Stimulated activated CD8-positive, alpha-beta memory T cell treated with anti-CD3 and anti-CD28 coated beads, Interleukin-15, amount 100 ng/mL, for 48 hours (primary cell): ENCODE measurements around the gene VRK3.
A peak's percentile ranks its signal among the peaks of the same experiment; 100 is the strongest.
"Not testable (repeated sequence)": the region's sequence is repeated elsewhere in the genome, so short reads cannot be mapped to it uniquely, and the experiment has no call there.

ENCODE experiments used
- DNase-seq, 2 donors: peaks; one replicate each; pipeline ENCODE4 v3.0.0-alpha.2; 2020; ENCODE audit warnings: low read depth in 2 of 2

VRK3 gene

GRCh38 chr19:49988007-49988406 lies 37.2 kb downstream of the VRK3 start:
- no peak for DNase-seq

GRCh38 chr19:49987159-49987698 lies 37.9 kb downstream of the VRK3 start:
- DNase-seq, result peak; percentile 61 to 62

DNA sequence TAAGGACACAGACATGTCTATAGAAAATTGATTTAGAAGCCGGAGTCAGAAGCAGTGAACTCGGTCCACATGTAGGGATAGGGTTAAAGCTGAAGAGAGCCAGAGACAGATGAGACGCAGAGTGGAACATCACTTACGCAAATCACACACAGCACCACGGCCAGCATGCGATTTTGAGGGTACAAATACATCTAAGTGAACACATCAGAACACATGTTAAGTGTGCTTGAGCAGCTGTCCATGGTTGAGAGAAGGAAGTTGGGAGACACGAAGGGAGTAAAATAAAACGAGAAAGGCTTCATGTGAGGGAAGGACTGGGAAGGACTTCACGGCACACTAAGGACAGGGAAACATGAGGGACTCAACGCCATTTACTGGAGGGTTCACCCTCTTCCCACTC lies 38.8 kb downstream of the VRK3 start:
- no peak for DNase-seq

GRCh38 chr19:49985871-49986270 lies 39.3 kb downstream of the VRK3 start:
- no peak for DNase-seq

- DNase-seq, result no peak
Measured at GRCh38 chr19:49984491-49984890, 40.7 kb downstream of the VRK3 start.

DNA sequence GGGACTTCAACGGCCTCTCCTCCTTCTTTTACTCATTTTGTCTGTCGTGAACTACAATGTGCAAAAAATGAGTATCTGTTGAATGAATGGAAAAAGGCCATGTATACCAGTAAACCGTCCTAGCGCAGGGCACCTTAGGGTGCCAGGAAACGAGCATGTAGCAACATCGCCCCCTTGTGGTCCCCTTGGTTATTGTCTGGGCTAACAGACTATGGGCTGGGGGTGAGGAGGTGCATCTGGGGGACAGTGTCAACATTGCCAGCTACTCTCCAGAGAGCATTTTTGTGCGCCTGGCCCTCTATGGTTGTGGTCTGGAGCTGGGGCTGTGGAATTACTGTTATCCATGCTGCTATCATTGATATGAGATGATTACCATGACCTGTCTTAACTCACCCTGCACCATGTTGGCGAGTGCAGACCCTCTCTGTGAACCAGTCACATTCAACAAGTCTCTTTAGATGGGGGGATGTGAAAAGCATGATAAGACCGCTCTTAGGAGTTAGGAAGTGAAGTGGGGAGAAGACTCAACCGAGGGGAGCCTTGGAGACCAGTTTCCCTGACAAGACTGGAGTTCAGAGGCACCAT lies 41.4 kb downstream of the VRK3 start:
- peak; percentile 57 to 61 for DNase-seq

DNA sequence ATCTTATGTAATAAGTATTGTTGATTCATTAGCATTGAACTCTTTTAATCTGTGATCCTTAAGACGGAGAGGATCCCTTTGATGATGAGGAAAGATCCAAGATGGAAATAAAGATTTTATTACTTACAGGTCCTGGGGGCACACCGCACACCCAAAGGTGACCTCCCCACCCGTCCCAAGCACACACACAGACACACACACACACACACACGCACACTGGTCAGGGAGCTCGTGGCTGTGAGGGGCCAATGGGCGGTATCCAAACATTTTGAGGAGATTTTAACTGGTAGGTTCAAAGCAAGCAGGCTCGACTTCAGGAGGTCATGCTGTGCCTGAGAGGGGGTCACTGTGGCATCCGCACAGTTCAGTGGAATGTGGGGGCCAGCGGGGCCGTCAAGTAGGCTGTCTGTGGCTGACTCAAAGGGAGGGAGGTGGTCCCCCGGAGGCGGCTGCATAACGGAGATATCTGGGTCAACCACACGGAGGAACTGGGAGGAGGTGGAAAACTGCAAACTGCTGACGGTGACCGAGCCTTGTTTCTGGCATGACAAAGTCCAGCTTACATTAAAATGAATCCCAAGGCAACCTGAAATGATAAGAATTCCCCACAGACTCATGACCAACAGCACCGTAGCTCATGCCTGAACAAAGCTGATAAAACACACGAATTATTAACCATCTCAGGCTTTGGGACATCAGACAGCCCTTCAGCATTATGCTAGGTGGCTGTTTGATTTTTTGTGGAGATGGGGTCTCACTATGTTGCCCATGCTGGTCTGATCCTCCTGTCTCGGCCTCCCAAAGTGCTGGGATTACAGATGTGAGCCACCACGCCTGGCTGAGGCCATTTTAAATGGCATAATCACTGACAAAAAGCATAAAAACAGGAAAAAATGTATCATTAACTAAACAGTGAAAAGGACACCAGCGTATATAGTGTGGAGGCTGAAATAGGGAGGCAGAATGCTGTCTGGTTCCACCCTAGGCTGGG lies 43.3 kb downstream of the VRK3 start:
- no peak for DNase-seq

DNA sequence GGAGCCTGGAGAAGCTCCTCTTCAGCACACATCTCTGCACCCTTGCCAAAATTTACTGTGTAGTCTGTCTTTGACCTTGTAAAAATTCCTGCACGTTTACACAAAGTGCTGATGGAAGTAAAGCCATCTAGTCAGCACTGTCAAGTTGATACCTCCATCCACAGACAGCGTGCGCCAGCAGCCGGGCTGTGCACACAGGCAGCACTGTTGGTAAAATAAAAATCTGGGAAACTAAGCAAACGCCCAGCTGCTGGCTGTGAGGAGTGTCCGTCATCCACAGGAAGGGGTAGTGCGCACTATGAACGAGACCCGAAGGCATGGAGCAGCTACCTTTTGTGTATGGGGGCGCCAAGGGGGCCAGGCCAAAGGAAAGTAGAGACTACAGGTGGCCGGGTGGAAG lies 46.8 kb downstream of the VRK3 start:
- DNase-seq, result no peak

DNA sequence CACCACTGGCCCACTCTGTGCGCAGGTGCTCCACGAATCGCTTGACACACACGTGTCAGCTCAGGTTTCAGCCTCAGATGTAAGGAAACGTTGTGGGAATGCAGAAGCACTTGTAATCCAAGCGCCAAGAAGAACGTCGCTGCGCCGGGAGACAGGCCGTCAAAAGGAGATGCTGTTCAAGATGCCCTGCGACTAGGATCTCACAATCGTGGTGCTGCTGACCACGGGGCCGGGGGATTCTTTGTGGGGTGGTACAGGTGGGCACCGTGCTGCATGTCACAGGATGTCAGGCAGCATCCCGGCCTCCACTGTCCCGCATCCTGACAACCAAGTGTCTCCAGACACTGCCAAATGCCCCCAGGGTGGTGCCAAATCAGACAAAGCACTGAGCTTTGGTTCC lies 47.3 kb downstream of the VRK3 start:
- no peak for DNase-seq

GRCh38 chr19:49977076-49977475 lies 48.1 kb downstream of the VRK3 start:
- no peak for DNase-seq

- DNase-seq, result no peak
Measured at GRCh38 chr19:49976496-49976895, 48.7 kb downstream of the VRK3 start.

- DNase-seq, result no peak
Measured at GRCh38 chr19:49975051-49975450, 50.1 kb downstream of the VRK3 start.

DNA sequence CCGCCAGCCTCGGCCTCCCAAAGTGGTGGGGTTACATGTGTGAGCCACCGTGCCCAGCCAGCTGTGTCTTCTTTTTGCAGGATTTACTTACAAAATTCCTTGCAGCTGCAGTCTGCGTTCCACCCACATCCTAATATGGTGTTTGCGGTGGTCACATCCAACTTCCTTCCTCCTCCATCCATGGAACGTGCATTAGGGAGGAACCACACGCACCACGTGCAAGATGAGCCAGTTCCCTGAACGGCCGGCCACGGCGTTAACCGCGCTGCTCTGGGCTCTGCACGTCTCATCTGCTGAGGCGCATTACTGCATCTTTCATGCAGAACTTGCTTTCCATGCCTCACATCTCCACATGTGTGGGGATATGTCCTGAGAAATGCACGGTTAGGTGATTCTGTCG lies 51.2 kb downstream of the VRK3 start:
- no peak for DNase-seq

GRCh38 chr19:49972841-49973240 lies 52.3 kb downstream of the VRK3 start:
- DNase-seq, result no peak

GRCh38 chr19:49971991-49972411 lies 53.2 kb downstream of the VRK3 start:
- no peak for DNase-seq

DNA sequence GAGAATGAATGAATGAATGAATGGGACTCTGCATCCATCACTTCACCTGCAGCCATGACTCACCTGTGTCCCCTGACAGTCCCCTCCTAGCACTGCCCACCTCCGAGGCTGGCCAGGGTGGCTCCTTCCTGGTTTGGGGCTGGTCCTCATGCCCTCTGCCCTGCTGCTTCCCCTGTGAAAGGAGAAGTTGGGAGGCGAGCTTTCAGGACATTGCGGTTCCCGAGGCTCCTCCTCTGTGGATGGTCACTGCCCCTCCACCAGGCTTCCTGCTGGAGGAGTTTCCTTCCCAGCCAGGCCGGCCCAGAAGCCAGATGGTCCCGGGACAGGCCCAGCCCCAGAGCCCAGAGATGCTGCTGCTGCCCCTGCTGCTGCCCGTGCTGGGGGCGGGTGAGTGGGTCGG lies 55.8 kb downstream of the VRK3 start:
- not testable (repeated sequence) for DNase-seq

GRCh38 chr19:49968279-49968922 lies 56.8 kb downstream of the VRK3 start:
- DNase-seq, result no peak

- not testable (repeated sequence) for DNase-seq
Measured at GRCh38 chr19:49960980-49961379, 64.2 kb downstream of the VRK3 start, which contains the start of gene SIGLEC11. TSS of gene SIGLEC11 (minus strand) at chr19:49961172. CDS start at chr19:49961081, 91 bp downstream.

- DNase-seq, result not testable (repeated sequence)
Measured at GRCh38 chr19:49959892-49960291, 65.3 kb downstream of the VRK3 start.

DNA sequence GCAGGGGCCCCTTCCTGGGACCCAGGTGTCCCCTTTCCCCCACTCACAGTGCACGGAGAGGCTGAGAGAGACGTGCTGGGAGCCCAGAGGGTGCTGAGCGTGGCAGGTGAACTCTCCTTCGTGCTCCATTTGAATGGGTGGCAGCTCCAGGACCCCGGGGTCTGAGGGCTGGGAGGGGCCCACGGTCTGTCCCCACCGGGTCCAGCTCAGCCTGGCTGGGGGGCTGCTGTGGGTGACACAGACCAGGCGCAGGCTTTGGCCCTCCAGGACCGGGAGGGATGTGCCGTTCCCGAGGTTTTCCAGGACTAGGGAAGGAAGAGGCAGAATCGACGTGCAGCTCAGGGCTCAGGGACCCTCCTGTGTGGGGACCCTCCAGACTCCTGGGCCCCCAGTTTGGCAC lies 66.6 kb downstream of the VRK3 start:
- DNase-seq, result not testable (repeated sequence)

- DNase-seq, result not testable (repeated sequence)
Measured at GRCh38 chr19:49958144-49958543, 67.0 kb downstream of the VRK3 start.

DNA sequence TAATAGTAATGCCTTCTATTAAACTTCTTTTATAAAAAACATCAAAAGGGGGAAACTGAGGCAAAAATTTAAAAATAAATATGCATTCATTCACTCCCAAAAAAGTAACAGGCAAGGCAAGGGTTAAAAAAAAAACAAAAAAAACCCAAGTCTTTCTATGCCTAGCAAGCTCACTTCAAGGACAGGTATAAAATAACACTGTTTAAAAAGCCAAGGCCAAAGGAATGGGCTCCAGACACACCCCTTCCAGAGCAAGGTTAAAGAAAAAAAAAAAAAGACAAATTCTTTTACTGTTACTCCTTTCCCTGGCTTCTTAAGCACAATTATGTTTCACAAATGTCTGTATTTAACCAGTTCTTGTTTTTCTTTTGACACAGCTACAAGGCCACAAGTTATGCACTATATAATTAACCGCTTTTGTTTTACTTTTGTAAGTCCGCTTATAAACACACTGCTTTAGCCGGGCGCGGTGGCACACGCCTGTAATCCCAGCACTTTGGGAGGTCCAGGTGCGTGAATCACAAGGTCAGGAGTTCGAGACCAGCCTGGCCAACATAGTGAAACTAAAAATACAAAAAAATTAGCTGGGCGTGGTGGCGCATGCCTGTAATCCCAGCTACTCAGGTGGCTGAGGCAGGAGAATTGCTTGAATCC lies 67.8 kb downstream of the VRK3 start:
- no peak for DNase-seq
